Natural killer cell (primary cell): ENCODE data around the gene HMCN2. TPM values are rescaled to one million over a fixed set of nuclear protein-coding genes. Genes with fewer than 3 reads are reported as not detected.

ENCODE experiments used
- ATAC-seq, 3 donors: fragments of 150-1000 bp in 2 of 3; fragments of 200-7000 bp in 1 of 3; cut with Tn5 transposase; 1 replicate in 1 of 3; 2 replicates in 2 of 3; pipeline ENCODE4 v1.10.0; 2021; ENCODE audit warnings: mild to moderate bottlenecking in 2 of 3, moderate library complexity in 2 of 3
- DNase-seq, 2 donors: peaks; one replicate each; pipeline versions ENCODE4 v3.0.0 to v3.0.0-alpha.2; 2013 to 2021; ENCODE audit warnings: mixed read lengths in 1 of 2
- H3K27ac ChIP-seq: one replicate; pipeline ENCODE4 v1.5.1; 2013; ENCODE audit warnings: mild to moderate bottlenecking, low read length
- H3K27me3 ChIP-seq: one replicate; pipeline ENCODE4 v1.6.1; 2013; ENCODE audit warnings: low read length; ENCODE audit not compliant: control insufficient read depth, insufficient read depth
- H3K36me3 ChIP-seq: one replicate; pipeline ENCODE4 v1.6.1; 2013; ENCODE audit warnings: low read length; ENCODE audit not compliant: control insufficient read depth, insufficient read depth
- H3K4me1 ChIP-seq: one replicate; pipeline ENCODE4 v1.6.1; 2013; ENCODE audit warnings: low read length; ENCODE audit not compliant: control insufficient read depth, insufficient read depth
- H3K4me3 ChIP-seq: one replicate; pipeline ENCODE4 v1.5.1; 2013; ENCODE audit warnings: low read length
- H3K9me3 ChIP-seq: one replicate; pipeline ENCODE4 v1.6.1; 2013; ENCODE audit warnings: low read length; ENCODE audit not compliant: control insufficient read depth, insufficient read depth
- H3K27ac Mint-ChIP-seq, 2 donors: one replicate each; pipeline ENCODE4 v1.8.0; 2022; ENCODE audit warnings: mild to moderate bottlenecking in 2 of 2, mixed read lengths in 2 of 2, moderate library complexity in 1 of 2
- H3K27me3 Mint-ChIP-seq, 2 donors: one replicate each; pipeline ENCODE4 v1.8.0; 2022; ENCODE audit warnings: low read depth in 2 of 2, mixed read lengths in 2 of 2
- H3K36me3 Mint-ChIP-seq: one replicate; pipeline ENCODE4 v1.8.0; 2022; ENCODE audit warnings: mixed read lengths
- H3K4me1 Mint-ChIP-seq, 2 donors: one replicate each; pipeline ENCODE4 v1.8.0; 2022; ENCODE audit warnings: mixed read lengths in 2 of 2
- H3K4me3 Mint-ChIP-seq: one replicate; pipeline ENCODE4 v1.8.0; 2022; ENCODE audit warnings: mild to moderate bottlenecking, moderate library complexity, mixed read lengths
- H3K9me3 Mint-ChIP-seq, 2 donors: one replicate each; pipeline ENCODE4 v1.8.0; 2022; ENCODE audit warnings: mixed read lengths in 2 of 2
- CTCF ChIP-seq: fragments of 200-600 bp; IDR thresholded peaks from one replicate; pipeline ENCODE4 v1.8.0; 2022; ENCODE audit warnings: antibody characterized with exemption
- WGBS: methylation state at CpG from one replicate; pipeline ENCODE4 v1.1.7; 2013; ENCODE audit warnings: missing lambda C conversion rate; ENCODE audit not compliant: insufficient coverage; 5-methylcytosine and 5-hydroxymethylcytosine counted together
- intact Hi-C: fragments of 100-400 bp; cut with micrococcal nuclease; formaldehyde crosslinking; loops from one replicate; pipeline ENCODE4 v1.14.2; 2022
- total RNA-seq, 4 donors: library from RNA; stranded (reverse); fragments of 120-200 nt in 1 of 4; gene quantifications; one replicate each; pipeline versions ENCODE4 v1.2.3 to v1.2.4, GENCODE V29; 2013 to 2022

HMCN2 gene
- total RNA-seq, 3 donors from 2014 or later (not counting 1 experiment from before 2014, with no cell fraction given) = not detected

GRCh38 chr9:130334915-130335314, 69.4 kb downstream of the HMCN2 start:
- peaks cover 8 to 9% of the 10 kb centered on the region in 2 donors for H3K27me3 Mint-ChIP-seq
- Histone ChIP-seq H3K27ac (no peak overlapping the region), H3K36me3 (no peaks in the 10 kb centered on the region), H3K4me3 (no peak overlapping the region), H3K4me1 (no peaks in the 10 kb centered on the region), H3K27me3 (no peaks in the 10 kb centered on the region), H3K9me3 (no peaks in the 10 kb centered on the region)
- TF ChIP-seq CTCF = no peak
- DNase-seq (no peak), ATAC-seq (no peak)
- H3K36me3 Mint-ChIP-seq = no peaks in the 10 kb centered on the region
- H3K27ac Mint-ChIP-seq = no peak overlapping the region
- no peak overlapping the region for H3K4me3 Mint-ChIP-seq
- no peaks in the 10 kb centered on the region for H3K9me3 Mint-ChIP-seq
- 86% methylated on average over 4 of the region's 4 CpGs for WGBS
- intact Hi-C loops = no loop called here
- peaks cover 0 to 4% of the 10 kb centered on the region in 2 donors for H3K4me1 Mint-ChIP-seq

- no peak overlapping the region for H3K4me3 Mint-ChIP-seq
- 83% methylated on average over 6 of the region's 6 CpGs for WGBS
- Histone ChIP-seq H3K4me3 (no peak overlapping the region), H3K27me3 (no peaks in the 10 kb centered on the region), H3K27ac (no peak overlapping the region), H3K9me3 (no peaks in the 10 kb centered on the region), H3K36me3 (no peaks in the 10 kb centered on the region), H3K4me1 (no peaks in the 10 kb centered on the region)
- intact Hi-C loops = no loop called here
- DNase-seq = no peak
- H3K4me1 Mint-ChIP-seq = peaks cover 0 to 4% of the 10 kb centered on the region in 2 donors
- no peak for ATAC-seq
- no peaks in the 10 kb centered on the region for H3K9me3 Mint-ChIP-seq
- no peaks in the 10 kb centered on the region for H3K36me3 Mint-ChIP-seq
- no peak overlapping the region for H3K27ac Mint-ChIP-seq
- TF ChIP-seq CTCF = no peak
- H3K27me3 Mint-ChIP-seq = peaks cover 8 to 9% of the 10 kb centered on the region in 2 donors
These were observed 70.6 kb downstream of the HMCN2 start for GRCh38 chr9:130336027-130336610.

GRCh38 chr9:130336885-130337284, 71.3 kb downstream of the HMCN2 start:
- H3K27me3 ChIP-seq = no peaks in the 10 kb centered on the region
- WGBS = 87% methylated on average over 9 of the region's 9 CpGs
- Mint-ChIP-seq H3K36me3 (no peaks in the 10 kb centered on the region), H3K4me3 (no peak overlapping the region), H3K27me3 (peaks cover 8 to 9% of the 10 kb centered on the region in 2 donors), H3K27ac (no peak overlapping the region), H3K9me3 (no peaks in the 10 kb centered on the region), H3K4me1 (peaks cover 0 to 4% of the 10 kb centered on the region in 2 donors)
- DNase-seq = no peak
- ATAC-seq = no peak
- no peaks in the 10 kb centered on the region for H3K36me3 ChIP-seq
- TF ChIP-seq CTCF = no peak
- intact Hi-C loops = no loop called here
- H3K4me3 ChIP-seq = no peak overlapping the region
- no peak overlapping the region for H3K27ac ChIP-seq
- no peaks in the 10 kb centered on the region for H3K9me3 ChIP-seq
- no peaks in the 10 kb centered on the region for H3K4me1 ChIP-seq

GRCh38 chr9:130337318-130337717, 71.8 kb downstream of the HMCN2 start:
- H3K27me3 ChIP-seq = no peaks in the 10 kb centered on the region
- no peaks in the 10 kb centered on the region for H3K36me3 ChIP-seq
- WGBS = 90% methylated on average over 8 of the region's 9 CpGs
- Mint-ChIP-seq H3K36me3 (no peaks in the 10 kb centered on the region), H3K27me3 (peaks cover 8 to 9% of the 10 kb centered on the region in 2 donors), H3K4me1 (peaks cover 0 to 4% of the 10 kb centered on the region in 2 donors), H3K9me3 (no peaks in the 10 kb centered on the region), H3K4me3 (no peak overlapping the region), H3K27ac (no peak overlapping the region)
- H3K4me3 ChIP-seq = no peak overlapping the region
- H3K9me3 ChIP-seq = no peaks in the 10 kb centered on the region
- TF ChIP-seq CTCF = no peak
- H3K27ac ChIP-seq = no peak overlapping the region
- ATAC-seq (no peak), DNase-seq (no peak)
- intact Hi-C loops = no loop called here
- H3K4me1 ChIP-seq = no peaks in the 10 kb centered on the region
